Karpas-422 (cell line): ENCODE results near the gene CAPRIN1. TPM values are rescaled to one million over a fixed set of nuclear protein-coding genes. Genes with fewer than 3 reads are reported as not detected.

Source experiments
- DNase-seq: peaks from one replicate; pipeline ENCODE4 v3.0.0-alpha.2; 2015
- H2AFZ ChIP-seq: fragments of 200-600 bp; sonication (generic); 2 replicates; pipeline ENCODE4 v1.6.1; 2014; ENCODE audit warnings: antibody characterized with exemption, low read length, mixed read lengths
- H3K27ac ChIP-seq: fragments of 200-600 bp; sonication (generic); 2 replicates; pipeline ENCODE4 v1.5.1; 2014; ENCODE audit warnings: mild to moderate bottlenecking, low read length, moderate library complexity
- H3K27me3 ChIP-seq: fragments of 200-600 bp; sonication (generic); 2 replicates; pipeline ENCODE4 v1.6.1; 2014; ENCODE audit warnings: low read length, mixed read lengths
- H3K36me3 ChIP-seq: fragments of 200-600 bp; sonication (generic); 2 replicates; pipeline ENCODE4 v1.6.1; 2014; ENCODE audit warnings: low read length, mixed read lengths; ENCODE audit not compliant: insufficient read depth
- H3K4me1 ChIP-seq: fragments of 200-600 bp; sonication (generic); 2 replicates; pipeline ENCODE4 v1.6.1; 2014; ENCODE audit warnings: mild to moderate bottlenecking, low read length, mixed read lengths
- H3K4me2 ChIP-seq: fragments of 200-600 bp; sonication (generic); 2 replicates; pipeline ENCODE4 v1.6.1; 2014; ENCODE audit warnings: low read length, low read depth, mild to moderate bottlenecking; ENCODE audit not compliant: poor library complexity, severe bottlenecking
- H3K4me3 ChIP-seq: fragments of 200-600 bp; sonication (generic); 2 replicates; pipeline ENCODE4 v1.5.1; 2014; ENCODE audit warnings: mild to moderate bottlenecking, antibody characterized with exemption, low read length, mixed read lengths
- H3K79me2 ChIP-seq: fragments of 200-600 bp; sonication (generic); 2 replicates; pipeline ENCODE4 v1.6.1; 2014; ENCODE audit warnings: mild to moderate bottlenecking, low read length, mixed read lengths
- H3K9ac ChIP-seq: fragments of 200-600 bp; sonication (generic); 2 replicates; pipeline ENCODE4 v1.6.0; 2014; ENCODE audit warnings: low read length
- H3K9me2 ChIP-seq: fragments of 200-600 bp; sonication (generic), shearing (Covaris generic); replicated peaks from 2 replicates; pipeline ENCODE4 v1.6.0; 2014; ENCODE audit warnings: mild to moderate bottlenecking, low read length, moderate library complexity; ENCODE audit not compliant: insufficient read depth
- H3K9me3 ChIP-seq: fragments of 300-700, 200-600 bp; sonication (generic); 2 replicates; pipeline ENCODE4 v1.6.1; 2014; ENCODE audit warnings: low read length, mixed read lengths
- H4K20me1 ChIP-seq: fragments of 200-600 bp; sonication (generic); 2 replicates; pipeline ENCODE4 v1.6.1; 2014; ENCODE audit warnings: mild to moderate bottlenecking, antibody characterized with exemption, low read length, low read depth; ENCODE audit not compliant: insufficient read depth
- total RNA-seq: library from RNA; depleted of rRNA; stranded (reverse); fragments of >200 nt; shearing (Covaris generic); gene quantifications from 2 replicates; pipeline ENCODE4 v1.2.3, GENCODE V29; 2014; ENCODE audit warnings: low replicate concordance

CAPRIN1 gene
- total RNA-seq, 1 experiment from 2014 or later, result 195 TPM

DNA sequence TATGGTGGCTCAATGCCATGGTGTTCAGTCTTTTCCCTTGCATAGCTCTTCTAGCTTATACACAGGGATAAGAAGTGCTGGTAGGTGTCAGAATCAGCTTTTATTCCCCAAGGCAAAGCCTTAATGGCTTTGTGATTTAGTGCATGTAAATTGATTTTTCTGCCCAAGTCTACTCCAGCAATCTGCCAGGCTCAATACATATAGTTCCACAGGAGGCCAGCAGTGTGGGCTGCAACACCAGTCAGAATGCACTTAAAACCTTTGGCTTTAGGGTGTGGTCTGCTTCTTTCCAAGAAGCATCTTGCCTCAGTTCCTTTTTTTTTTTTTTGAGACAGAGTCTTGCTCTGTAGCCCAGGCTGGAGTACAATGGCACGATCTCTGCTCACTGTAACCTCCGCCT lies 14.5 kb upstream of the CAPRIN1 start:
- H3K4me3 ChIP-seq, result no peak overlapping the region
- no peaks in the 10 kb centered on the region for H3K36me3 ChIP-seq
- peaks cover 3% of the 10 kb centered on the region; the same call in 1 of the 2 replicates for H3K4me1 ChIP-seq
- DNase-seq, result no peak
- no peaks in the 10 kb centered on the region for H3K9me2 ChIP-seq
- no peak overlapping the region for H2AFZ ChIP-seq
- no peak overlapping the region for H3K27ac ChIP-seq
- no peaks in the 10 kb centered on the region for H3K9me3 ChIP-seq
- no peaks in the 10 kb centered on the region for H3K27me3 ChIP-seq
- H4K20me1 ChIP-seq, result no peaks in the 10 kb centered on the region
- H3K4me2 ChIP-seq, result no peak overlapping the region
- H3K9ac ChIP-seq, result no peak overlapping the region
- H3K79me2 ChIP-seq, result no peaks in the 10 kb centered on the region

DNA sequence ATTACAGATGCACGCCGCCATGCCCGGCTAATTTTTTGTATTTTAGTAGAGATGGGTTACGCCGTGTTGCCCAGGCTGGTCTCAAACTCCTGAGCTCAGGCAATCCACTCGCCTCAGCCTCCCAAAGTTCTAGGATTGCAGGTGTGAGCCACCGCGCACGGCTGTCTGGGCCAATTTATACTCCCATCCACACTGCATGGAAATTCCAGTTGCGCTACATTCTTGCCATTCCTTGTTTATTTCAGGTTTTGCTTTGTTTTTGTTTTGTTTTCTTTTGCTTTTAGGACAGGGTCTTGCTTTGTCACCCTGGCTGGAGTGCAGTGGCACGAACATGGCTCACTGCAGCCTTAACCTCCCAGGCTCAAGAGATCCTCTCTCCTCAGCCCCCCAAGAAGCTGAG lies 11.0 kb upstream of the CAPRIN1 start:
- Histone ChIP-seq H3K9me2 (no peaks in the 10 kb centered on the region), H3K27me3 (peaks cover 5% of the 10 kb centered on the region; the same call in 1 of the 2 replicates), H3K9me3 (no peaks in the 10 kb centered on the region), H3K9ac (no peak overlapping the region), H2AFZ (no peak overlapping the region), H3K4me2 (no peak overlapping the region), H3K4me1 (peaks cover 11% of the 10 kb centered on the region), H4K20me1 (no peaks in the 10 kb centered on the region), H3K36me3 (no peaks in the 10 kb centered on the region), H3K79me2 (no peaks in the 10 kb centered on the region), H3K4me3 (no peak overlapping the region), H3K27ac (no peak overlapping the region)
- no peak for DNase-seq

DNA sequence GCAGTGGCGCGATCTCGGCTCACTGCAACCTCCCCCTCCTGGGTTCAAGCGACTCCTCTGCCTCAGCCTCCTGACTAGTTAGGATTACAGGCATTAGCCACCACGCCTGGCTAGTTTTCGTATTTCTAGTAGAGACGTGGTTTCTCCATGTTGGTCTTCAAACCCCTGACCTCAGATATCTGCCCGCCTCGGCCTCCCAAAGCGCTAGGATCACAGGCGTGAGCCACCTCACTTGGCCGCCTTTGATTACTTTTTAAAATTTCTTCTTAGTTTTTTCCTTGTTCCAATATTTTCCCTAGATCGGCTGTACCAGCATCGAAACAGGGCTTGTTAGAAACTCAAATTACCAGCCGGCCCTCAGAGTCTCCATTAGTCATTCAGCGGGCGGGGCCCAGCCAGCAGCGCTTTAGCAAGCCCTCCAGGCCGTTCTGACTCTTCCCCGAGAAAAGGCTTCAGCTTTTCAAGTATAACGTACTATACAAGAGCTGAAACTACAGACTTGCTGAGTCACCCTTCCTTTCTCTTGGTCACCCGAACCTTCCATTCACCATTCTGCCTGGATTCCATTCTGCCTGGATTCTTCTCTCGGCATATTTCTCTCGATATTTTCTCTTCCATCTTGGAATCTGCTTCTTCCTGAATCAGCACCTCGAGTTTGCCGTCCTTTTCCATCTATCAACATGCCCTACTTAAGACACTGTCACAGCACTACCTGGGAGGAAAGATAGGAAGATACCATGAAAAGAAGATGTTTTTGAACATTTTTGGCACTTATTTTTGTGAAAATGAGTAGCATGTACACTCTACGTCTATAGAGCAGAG lies 6.7 kb upstream of the CAPRIN1 start:
- Histone ChIP-seq H3K79me2 (no peaks in the 10 kb centered on the region), H3K4me3 (peak overlapping the region; percentile 30; the same call in 1 of the 2 replicates), H4K20me1 (no peaks in the 10 kb centered on the region), H3K4me1 (peaks cover 8% of the 10 kb centered on the region), H3K9me3 (no peaks in the 10 kb centered on the region), H3K9me2 (no peaks in the 10 kb centered on the region), H3K27ac (no peak overlapping the region), H3K9ac (peak overlapping the region; percentile 24; the same call in 1 of the 2 replicates), H2AFZ (peak overlapping the region; percentile 74), H3K36me3 (no peaks in the 10 kb centered on the region), H3K4me2 (peak overlapping the region; percentile 34), H3K27me3 (peaks cover 5% of the 10 kb centered on the region; the same call in 1 of the 2 replicates)
- DNase-seq, result no peak

GRCh38 chr11:34049028-34049427 lies 2.5 kb upstream of the CAPRIN1 start:
- Histone ChIP-seq H3K4me1 (peaks cover 22% of the 10 kb centered on the region), H3K9ac (no peak overlapping the region), H3K4me2 (no peak overlapping the region), H3K79me2 (peaks cover 19% of the 10 kb centered on the region), H3K9me3 (no peaks in the 10 kb centered on the region), H3K9me2 (no peaks in the 10 kb centered on the region), H3K27ac (no peak overlapping the region), H3K36me3 (peaks cover 9% of the 10 kb centered on the region; the same call in 1 of the 2 replicates), H2AFZ (no peak overlapping the region), H3K27me3 (peaks cover 5% of the 10 kb centered on the region; the same call in 1 of the 2 replicates), H3K4me3 (no peak overlapping the region), H4K20me1 (no peaks in the 10 kb centered on the region)
- DNase-seq, result no peak

DNA sequence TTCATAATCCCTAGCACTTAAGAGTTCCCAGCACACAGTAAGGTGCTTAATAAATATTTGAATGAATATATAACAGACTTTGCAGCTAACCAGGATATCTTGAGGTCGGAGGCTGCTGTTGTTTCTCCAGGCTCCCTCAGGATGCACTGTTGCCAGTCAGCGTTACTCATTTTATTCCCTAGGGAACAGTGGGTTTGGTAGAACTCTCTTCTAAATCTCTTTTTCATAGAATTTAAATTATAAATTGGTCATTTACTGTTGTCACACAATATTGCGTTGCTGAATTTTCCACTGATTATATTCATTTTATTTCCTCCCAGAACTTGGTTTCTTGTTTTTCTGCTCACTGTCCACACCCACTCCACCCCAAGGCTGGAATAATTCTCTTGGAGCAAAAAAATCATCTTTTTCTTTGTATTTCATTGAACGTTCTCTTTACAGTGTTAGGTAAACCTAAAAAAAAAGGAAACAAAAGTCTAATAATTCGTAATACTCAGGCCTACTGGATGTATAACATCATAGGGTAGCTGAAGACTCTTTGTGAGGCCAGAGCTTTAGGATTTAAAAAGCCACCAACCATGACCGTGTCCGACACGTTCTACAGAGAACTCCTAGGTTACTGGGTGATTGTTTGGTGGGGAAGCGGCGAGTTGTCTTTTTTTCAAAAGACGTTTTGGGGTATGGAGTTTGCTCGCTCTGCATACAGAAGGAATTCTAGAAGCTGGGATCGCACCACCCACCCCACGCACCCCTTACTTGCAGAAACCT lies 766 bp upstream of the CAPRIN1 start:
- H3K4me2 ChIP-seq, result peak overlapping the region; percentile 86
- H3K27me3 ChIP-seq, result no peaks in the 10 kb centered on the region
- DNase-seq, result peak; percentile 57
- peaks cover 25% of the 10 kb centered on the region; the same call in 1 of the 2 replicates for H3K36me3 ChIP-seq
- H4K20me1 ChIP-seq, result peaks cover 12% of the 10 kb centered on the region
- H3K79me2 ChIP-seq, result peaks cover 36% of the 10 kb centered on the region
- peak overlapping the region; percentile 40 for H2AFZ ChIP-seq
- no peaks in the 10 kb centered on the region for H3K9me2 ChIP-seq
- peak overlapping the region; percentile 81 for H3K4me3 ChIP-seq
- peak overlapping the region; percentile 100 for H3K9ac ChIP-seq
- peaks cover 31% of the 10 kb centered on the region for H3K4me1 ChIP-seq
- H3K27ac ChIP-seq, result peak overlapping the region; percentile 90
- no peaks in the 10 kb centered on the region for H3K9me3 ChIP-seq

- Histone ChIP-seq H3K9ac (peak overlapping the region; percentile 100), H3K27ac (peak overlapping the region; percentile 90), H3K27me3 (no peaks in the 10 kb centered on the region), H3K9me3 (no peaks in the 10 kb centered on the region), H3K79me2 (peaks cover 50% of the 10 kb centered on the region), H3K36me3 (peaks cover 38% of the 10 kb centered on the region), H3K9me2 (no peaks in the 10 kb centered on the region), H3K4me2 (peak overlapping the region; percentile 96), H4K20me1 (peaks cover 26% of the 10 kb centered on the region), H3K4me1 (peaks cover 43% of the 10 kb centered on the region), H2AFZ (no peak overlapping the region), H3K4me3 (peak overlapping the region; percentile 81)
- peak; percentile 96 for DNase-seq
Observed at GRCh38 chr11:34052036-34052607, 591 bp downstream of the CAPRIN1 start.

GRCh38 chr11:34052608-34053160 lies 1.2 kb downstream of the CAPRIN1 start:
- Histone ChIP-seq H3K79me2 (peaks cover 56% of the 10 kb centered on the region), H3K4me3 (peak overlapping the region; percentile 81), H3K27me3 (no peaks in the 10 kb centered on the region), H2AFZ (0 out of 2 replicates have a peak overlapping the region, but pooled peaks have one; percentile 3), H3K9ac (peak overlapping the region; percentile 100), H3K4me2 (peak overlapping the region; percentile 96), H3K4me1 (peaks cover 43% of the 10 kb centered on the region), H3K9me3 (no peaks in the 10 kb centered on the region), H3K27ac (peak overlapping the region; percentile 90), H4K20me1 (peaks cover 29% of the 10 kb centered on the region), H3K36me3 (peaks cover 41% of the 10 kb centered on the region), H3K9me2 (no peaks in the 10 kb centered on the region)
- DNase-seq, result peak; percentile 64
